A172 (cell line): ENCODE results near the gene ANKRD2. TPM values are rescaled to one million over a fixed set of nuclear protein-coding genes. Genes with fewer than 3 reads are reported as not detected.

ENCODE experiments used
- DNase-seq: peaks from one replicate; pipeline ENCODE4 v3.0.0-alpha.2; 2015; ENCODE audit warnings: low spot score
- total RNA-seq: library from RNA; depleted of rRNA; stranded (reverse); fragments of >200 nt; shearing (Covaris generic); gene quantifications from 2 replicates; pipeline ENCODE4 v1.2.3, GENCODE V29; 2014

ANKRD2 gene
- total RNA-seq, 1 experiment from 2014 or later, result 2.0 TPM

GRCh38 chr10:97596101-97597082 lies 23.8 kb downstream of the ANKRD2 start:
- DNase-seq, result peak; percentile 94

GRCh38 chr10:97597778-97598177 lies 25.2 kb downstream of the ANKRD2 start:
- DNase-seq, result no peak

- no peak for DNase-seq
These were observed 26.1 kb downstream of the ANKRD2 start for GRCh38 chr10:97598407-97599271.

GRCh38 chr10:97599272-97599619 lies 26.7 kb downstream of the ANKRD2 start:
- DNase-seq, result no peak

GRCh38 chr10:97600616-97601015 lies 28.0 kb downstream of the ANKRD2 start:
- no peak for DNase-seq

- no peak for DNase-seq
These were observed 29.0 kb downstream of the ANKRD2 start for GRCh38 chr10:97601268-97602215.

- DNase-seq, result no peak
These were observed 34.6 kb downstream of the ANKRD2 start for GRCh38 chr10:97607095-97607636.

GRCh38 chr10:97608991-97609561 lies 36.5 kb downstream of the ANKRD2 start:
- no peak for DNase-seq

- DNase-seq, result no peak
These were observed 38.9 kb downstream of the ANKRD2 start for GRCh38 chr10:97611473-97611872.

- DNase-seq, result peak; percentile 76
These were observed 39.8 kb downstream of the ANKRD2 start for GRCh38 chr10:97612386-97612785.

- no peak for DNase-seq
These were observed 45.7 kb downstream of the ANKRD2 start for GRCh38 chr10:97618285-97618684.

GRCh38 chr10:97618733-97619132 lies 46.2 kb downstream of the ANKRD2 start:
- no peak for DNase-seq

GRCh38 chr10:97623277-97623676 lies 50.7 kb downstream of the ANKRD2 start:
- no peak for DNase-seq

GRCh38 chr10:97627731-97628130 lies 55.2 kb downstream of the ANKRD2 start:
- DNase-seq, result no peak

GRCh38 chr10:97628228-97628627 lies 55.6 kb downstream of the ANKRD2 start:
- no peak for DNase-seq

- no peak for DNase-seq
These were observed 56.7 kb downstream of the ANKRD2 start for GRCh38 chr10:97629289-97629688.

- DNase-seq, result no peak
These were observed 58.5 kb downstream of the ANKRD2 start for GRCh38 chr10:97631098-97631497.

GRCh38 chr10:97632949-97633884 lies 60.6 kb downstream of the ANKRD2 start, which contains the start of gene MORN4:
TSS of gene MORN4 (minus strand) at chr10:97633500. CDS start at chr10:97619653, 13,847 bp downstream.
- peak; percentile 81 for DNase-seq
